Endothelial cell of umbilical vein (primary cell): ENCODE measurements around the gene ARV1.

Source experiments
- EZH2 ChIP-seq: IDR thresholded peaks from 2 replicates; pipeline ENCODE4 v1.6.1; 2012; ENCODE audit warnings: borderline replicate concordance, low read depth, mild to moderate bottlenecking, moderate library complexity, low read length, inconsistent platforms; ENCODE audit not compliant: severe bottlenecking
- POLR2A ChIP-seq: IDR thresholded peaks from 2 replicates; pipeline ENCODE4 v1.6.1; 2012; ENCODE audit warnings: low read depth, mild to moderate bottlenecking, control low read depth, low read length

DNA sequence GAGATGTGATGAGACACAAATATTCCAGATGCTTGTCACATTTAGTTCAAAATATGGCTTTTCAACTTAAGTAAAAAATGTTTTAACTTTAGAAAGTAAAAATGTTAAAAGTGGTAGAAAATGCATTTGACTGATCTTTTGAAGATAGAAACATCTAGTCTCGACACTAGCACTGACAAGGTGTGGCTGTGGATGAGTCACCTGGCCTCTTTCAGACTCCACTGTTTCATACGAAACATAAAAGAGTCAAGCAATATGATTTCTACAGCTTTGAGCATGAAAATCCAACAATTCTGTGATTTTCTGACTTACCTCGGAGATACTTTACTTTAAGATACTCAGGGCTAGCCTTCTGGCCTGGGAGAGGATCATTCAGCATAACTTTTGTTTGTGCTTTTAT lies 47.9 kb upstream of the ARV1 start:
- TF ChIP-seq EZH2 (no peak), POLR2A (no peak)
